Epithelial cell of esophagus (primary cell): ENCODE results near the gene LBR.

Experiments used
- DNase-seq: peaks from one replicate; pipeline ENCODE4 v3.0.0; 2010; ENCODE audit warnings: low read depth
- H3K4me3 ChIP-seq: 2 replicates; pipeline ENCODE4 v1.5.1; 2011; ENCODE audit warnings: mild to moderate bottlenecking, low read length, control low read depth
- CTCF ChIP-seq: IDR thresholded peaks from 2 replicates; pipeline ENCODE4 v1.5.1; 2011; ENCODE audit warnings: low read depth, mild to moderate bottlenecking, low read length, control low read depth, inconsistent platforms; ENCODE audit not compliant: insufficient read depth; ENCODE audit errors: missing control alignments

The LBR gene

DNA sequence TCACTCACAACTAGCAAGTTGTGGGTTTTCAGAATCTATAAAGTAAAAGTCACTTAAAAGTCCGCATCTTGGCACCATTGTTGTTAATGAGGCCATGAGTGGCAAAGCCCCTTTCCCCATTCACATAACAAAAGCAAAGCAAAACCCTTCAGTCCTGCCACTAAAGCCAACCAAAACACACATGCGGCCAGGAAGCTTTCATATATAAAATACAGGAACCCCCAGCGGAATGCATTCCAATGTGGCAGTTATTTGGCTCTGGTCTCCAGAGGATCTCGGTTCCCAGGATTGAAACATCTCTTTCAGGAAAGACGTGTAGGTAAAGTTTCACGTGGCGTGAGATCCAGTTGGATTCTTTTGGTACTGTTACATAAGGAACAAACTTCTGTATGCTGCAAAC, 2.5 kb upstream of the LBR start:
- TF ChIP-seq CTCF = no peak

GRCh38 chr1:225428881-225429455, 1.1 kb upstream of the LBR start:
- no peak for TF ChIP-seq CTCF
- DNase-seq = no peak
- H3K4me3 ChIP-seq = peak overlapping the region; percentile 82

More for the DNA sequence above, 2.5 kb upstream of the LBR start:
- DNase-seq = no peak
- H3K4me3 ChIP-seq = no peak overlapping the region

DNA sequence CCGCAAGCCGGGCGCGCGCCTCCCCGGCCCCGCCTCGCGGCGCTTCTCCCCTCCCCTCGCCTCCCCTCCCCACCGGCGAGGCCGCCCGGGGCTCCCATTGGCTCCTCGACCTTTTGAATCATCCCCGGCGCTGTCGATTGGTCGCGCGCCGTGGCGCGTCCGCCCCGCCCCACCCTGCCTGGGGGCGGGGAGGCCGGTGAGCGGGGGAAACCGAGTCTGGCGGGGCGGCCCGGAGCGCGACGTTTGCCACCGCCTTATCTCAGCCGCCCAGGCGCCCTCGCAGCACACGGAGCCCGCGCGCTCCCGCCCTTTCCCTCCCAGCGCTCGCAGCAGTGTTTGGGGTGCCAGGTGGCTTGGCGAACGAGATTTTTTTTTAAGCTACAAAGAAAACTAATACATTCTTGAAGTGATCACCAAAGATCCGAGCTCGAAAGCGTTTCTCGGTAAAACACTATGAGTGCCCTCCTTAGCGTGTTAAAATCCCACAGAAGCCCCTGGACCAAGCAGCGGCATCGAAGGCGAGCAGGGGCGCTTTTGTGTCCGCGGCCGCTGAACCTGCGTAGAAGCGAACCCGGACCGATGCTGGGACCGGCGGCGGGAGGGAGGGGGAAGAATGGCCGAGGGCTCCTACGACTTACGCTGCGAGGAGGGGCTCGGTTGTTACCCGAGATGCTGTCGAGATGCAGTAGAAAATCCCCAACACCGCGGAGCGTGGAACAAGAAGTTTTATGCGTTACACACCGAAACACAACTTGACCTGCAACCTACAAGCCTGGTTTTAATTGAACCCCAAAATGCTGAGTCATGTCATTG, 436 bp upstream of the LBR start:
- no peak for TF ChIP-seq CTCF
- H3K4me3 ChIP-seq = peak overlapping the region; percentile 82
- peak; percentile 93 for DNase-seq

DNA sequence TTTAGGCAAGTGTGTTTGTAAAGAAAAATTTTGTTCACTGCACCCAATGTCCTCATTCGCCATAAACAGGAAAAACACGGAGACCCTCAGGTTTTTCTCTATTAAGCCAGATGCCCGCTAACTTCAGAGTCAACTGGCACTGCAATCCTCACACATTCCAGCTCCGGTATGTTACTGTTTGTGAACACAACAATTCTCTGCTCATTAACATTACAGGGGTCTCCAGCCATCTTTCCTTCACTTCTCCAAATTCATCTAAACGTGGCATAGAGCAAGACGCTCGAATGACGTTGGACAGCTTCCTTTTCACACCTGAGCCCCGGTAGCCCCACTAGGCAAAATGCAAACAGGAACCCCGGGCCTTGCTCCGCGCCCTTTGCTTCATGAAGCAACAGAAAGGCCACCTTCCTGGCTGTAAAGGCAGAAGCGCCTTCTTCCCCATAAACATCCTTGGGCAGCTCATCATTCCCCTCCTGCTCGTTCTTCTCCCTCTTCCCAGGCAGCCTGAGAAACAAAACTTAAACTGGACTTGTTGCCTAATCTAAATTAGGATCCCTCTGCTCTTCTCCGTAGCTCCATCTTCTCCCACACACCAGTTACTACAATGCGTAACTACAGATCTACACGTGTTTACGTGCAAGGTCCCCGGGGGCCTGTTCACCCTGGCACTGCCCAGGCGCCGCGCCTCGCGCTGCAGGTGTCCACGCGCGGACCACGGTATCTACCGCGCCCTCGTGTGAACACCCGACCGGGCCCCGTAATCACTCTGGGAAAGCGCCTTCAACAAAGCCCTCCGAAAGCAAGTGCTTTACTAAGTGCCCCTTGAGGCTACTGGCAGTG, 1.2 kb downstream of the LBR start:
- H3K4me3 ChIP-seq = peak overlapping the region; percentile 82
- peak; percentile 45 for DNase-seq
- TF ChIP-seq CTCF = no peak

DNA sequence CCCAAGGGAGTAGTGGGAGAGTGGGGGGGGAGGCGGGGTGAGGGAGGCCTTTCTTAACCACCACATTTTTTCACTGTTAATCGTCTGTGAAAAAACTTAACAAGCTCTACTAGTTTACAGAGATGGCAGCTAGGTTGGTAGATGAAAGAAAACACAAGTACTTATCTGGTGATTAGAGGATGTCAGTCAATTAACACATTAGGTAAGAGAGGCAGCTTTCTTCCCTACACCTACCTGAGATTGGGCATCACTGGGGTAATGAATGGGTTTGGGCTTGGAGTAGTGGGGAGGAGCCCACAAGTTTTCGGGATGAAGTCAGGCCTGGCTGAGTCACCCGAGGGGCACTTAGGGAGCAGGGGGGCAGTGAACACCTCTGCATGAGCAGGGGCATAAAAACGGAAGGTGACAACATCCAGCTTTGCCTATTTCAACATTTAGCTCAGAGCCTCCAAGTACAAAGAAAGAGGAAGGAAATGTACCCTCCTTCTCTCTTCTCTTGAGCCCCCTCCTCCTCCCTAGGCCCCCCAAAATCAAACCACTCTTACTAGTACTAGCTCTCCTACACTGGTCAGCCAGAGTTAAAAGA, 2.5 kb downstream of the LBR start:
- no peak for TF ChIP-seq CTCF
- DNase-seq = peak; percentile 85
- H3K4me3 ChIP-seq = no peak overlapping the region

DNA sequence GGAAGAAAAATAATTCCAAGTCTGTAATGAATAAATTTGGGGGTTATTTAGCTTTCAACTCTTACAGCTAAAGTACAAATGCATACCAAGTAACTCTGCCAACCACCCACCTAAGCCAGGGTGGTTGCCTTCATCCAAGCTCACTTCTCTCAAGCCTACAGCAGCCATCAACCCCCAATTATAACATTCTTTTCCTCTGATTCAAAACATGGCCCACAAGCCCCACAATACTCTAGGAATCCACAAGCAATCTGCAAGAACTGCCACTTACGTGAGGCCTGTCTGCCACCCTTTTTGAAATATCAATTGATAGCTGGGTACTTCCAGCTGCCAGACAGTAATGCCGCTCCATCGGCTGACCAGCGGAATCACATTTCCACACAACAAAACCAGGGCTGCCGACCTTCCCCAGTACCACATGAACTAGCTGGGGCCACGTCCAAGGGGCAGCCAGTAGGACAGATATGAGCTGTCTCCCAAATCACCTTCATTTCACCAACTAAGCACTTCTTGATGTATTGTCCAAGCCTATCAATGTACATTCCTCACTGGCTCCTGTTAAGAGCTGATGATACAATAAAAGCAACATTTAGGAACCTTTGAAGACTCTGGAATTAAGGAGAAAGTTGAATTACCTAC, 3.2 kb downstream of the LBR start:
- H3K4me3 ChIP-seq = no peak overlapping the region
- no peak for TF ChIP-seq CTCF
- peak; percentile 19 for DNase-seq
